A549 (cell line): ENCODE data around the gene ALG8. TPM values are rescaled to one million over a fixed set of nuclear protein-coding genes. Genes with fewer than 3 reads are reported as not detected.

Source experiments
- ATAC-seq, 2 experiments: fragments of 200-7000 bp in 1 of 2; fragments of >200 bp in 1 of 2; cut with Nextera tagmentation in 1 of 2; cut with Tn5 transposase in 1 of 2; 3 replicates each; pipeline versions ENCODE4 v1.8.0 to v1.9.1; 2018 to 2020; ENCODE audit warnings: mild to moderate bottlenecking in 1 of 2, moderate library complexity in 1 of 2
- CTCF ChIA-PET: fragments of 300-600 bp; sonication (Branson Sonifier 250); formaldehyde crosslinking; extraction: SDS; loops from one replicate; lab custom pipeline; 2021; ENCODE audit warnings: antibody characterized with exemption, inconsistent platforms; lab: Yijun Ruan, JAX
- POLR2A ChIA-PET: fragments of 350-600 bp; formaldehyde crosslinking; extraction: SDS; loops from one replicate; lab custom pipeline; 2021; ENCODE audit warnings: antibody characterized with exemption, inconsistent platforms; lab: Yijun Ruan, JAX
- DNase-seq, 2 experiments: peaks; one replicate each; pipeline versions ENCODE4 v3.0.0 to v3.0.0-alpha.2; 2011 to 2016; ENCODE audit warnings: low read depth in 1 of 2, low spot score in 1 of 2
- FAIRE-seq: peaks from 2 replicates; lab custom pipeline; 2011; peaks lifted over from hg19 to GRCh38; lab: Jason Lieb, UNC
- H3K27ac ChIP-seq, 2 experiments: fragments of >200 bp; sonication (Bioruptor Twin); formaldehyde crosslinking; 3 replicates each; pipeline ENCODE4 v1.5.1; 2016 to 2017
- H3K4me1 ChIP-seq: fragments of >200 bp; sonication (Bioruptor Twin); formaldehyde crosslinking; 3 replicates; pipeline ENCODE4 v1.6.1; 2016
- H3K4me2 ChIP-seq: fragments of >200 bp; sonication (Bioruptor Twin); formaldehyde crosslinking; 3 replicates; pipeline ENCODE4 v1.6.1; 2016
- H3K4me3 ChIP-seq: fragments of >200 bp; sonication (Bioruptor Twin); formaldehyde crosslinking; 3 replicates; pipeline ENCODE4 v1.5.1; 2016
- H3K9me3 ChIP-seq: fragments of >200 bp; sonication (Bioruptor Twin); formaldehyde crosslinking; 3 replicates; pipeline ENCODE4 v1.6.1; 2016
- BHLHE40 ChIP-seq: IDR thresholded peaks from 2 replicates; pipeline ENCODE4 v1.6.1; 2012; ENCODE audit warnings: low read depth, low read length, inconsistent platforms
- CBX8 ChIP-seq: fragments of 200-600 bp; sonication (generic); IDR thresholded peaks from 2 replicates; pipeline ENCODE4 v1.6.1; 2016
- FOSB ChIP-seq: fragments of 250-450 bp; sonication (Bioruptor Pico); IDR thresholded peaks from 2 replicates; pipeline ENCODE4 v1.5.0; 2020; ENCODE audit warnings: mild to moderate bottlenecking, moderate library complexity
- FOXS1 ChIP-seq: fragments of 250-450 bp; sonication (Bioruptor Pico); IDR thresholded peaks from 2 replicates; pipeline ENCODE4 v1.5.0; 2020; ENCODE audit warnings: mild to moderate bottlenecking, moderate library complexity
- HEYL ChIP-seq: fragments of 250-450 bp; sonication (Bioruptor Pico); IDR thresholded peaks from 2 replicates; pipeline ENCODE4 v1.8.0; 2021; ENCODE audit warnings: mild to moderate bottlenecking, moderate library complexity
- HOXB13 ChIP-seq: fragments of 250-450 bp; sonication (Bioruptor Pico); IDR thresholded peaks from 2 replicates; pipeline ENCODE4 v1.5.0; 2020; ENCODE audit warnings: low read depth, mild to moderate bottlenecking, moderate library complexity
- HOXB5 ChIP-seq: fragments of 250-450 bp; sonication (Bioruptor Pico); IDR thresholded peaks from 2 replicates; pipeline ENCODE4 v1.5.0; 2020; ENCODE audit warnings: mild to moderate bottlenecking, moderate library complexity
- JUN ChIP-seq, 2 experiments: fragments of >200 bp; sonication (Bioruptor Twin); formaldehyde crosslinking; IDR thresholded peaks; 2 replicates in 1 of 2; 3 replicates in 1 of 2; pipeline ENCODE4 v1.6.1; 2016 to 2017
- JUNB ChIP-seq: fragments of >200 bp; sonication (Bioruptor Twin); formaldehyde crosslinking; IDR thresholded peaks from 2 replicates; pipeline ENCODE4 v1.6.1; 2016
- KDM1A ChIP-seq: fragments of 200-600 bp; sonication (generic); IDR thresholded peaks from 2 replicates; pipeline ENCODE4 v1.6.1; 2016; ENCODE audit warnings: low read depth, mild to moderate bottlenecking
- PHF8 ChIP-seq: fragments of 200-600 bp; sonication (generic); IDR thresholded peaks from 2 replicates; pipeline ENCODE4 v1.6.1; 2016; ENCODE audit warnings: low read depth, mild to moderate bottlenecking, antibody characterized with exemption, moderate library complexity, borderline replicate concordance
- POLR2A ChIP-seq: IDR thresholded peaks from 2 replicates; pipeline ENCODE4 v1.6.1; 2012; ENCODE audit warnings: mild to moderate bottlenecking, low read length
- POLR2AphosphoS2 ChIP-seq: conservative IDR thresholded peaks from 2 replicates; pipeline ENCODE4 v1.6.1; 2012; ENCODE audit warnings: low read length, improper control_type of control experiment, inconsistent platforms
- RCOR1 ChIP-seq: fragments of 150-350 bp; IDR thresholded peaks from 2 replicates; pipeline ENCODE4 v1.6.1; 2014; ENCODE audit warnings: antibody characterized with exemption, low read length, low read depth
- RNF2 ChIP-seq: fragments of 200-600 bp; sonication (generic); IDR thresholded peaks from 2 replicates; pipeline ENCODE4 v1.6.1; 2016; ENCODE audit warnings: low read depth, mild to moderate bottlenecking, antibody characterized with exemption, moderate library complexity, borderline replicate concordance
- TP53 ChIP-seq: fragments of 250-450 bp; sonication (Bioruptor Pico); IDR thresholded peaks from 2 replicates; pipeline ENCODE4 v1.5.0; 2021; ENCODE audit warnings: mild to moderate bottlenecking, moderate library complexity
- WGBS: methylation state at CpG from one replicate; pipeline ENCODE4 v1.1.6; 2017; ENCODE audit errors: missing lambda C conversion rate; 5-methylcytosine and 5-hydroxymethylcytosine counted together
- polyA plus RNA-seq, 4 experiments: library from polyadenylated mRNA; depleted of rRNA in 3 of 4; stranded (reverse); fragments of >200 nt; fragmentation: RNase III in 1 of 4; extraction: RNeasy Plus Mini Kit Qiagen cat#74134 plus additional on column Dnase treatment in 1 of 4; gene quantifications; 2 replicates in 3 of 4; 3 replicates in 1 of 4; pipeline ENCODE4 v1.2.3, GENCODE V29; 2011 to 2017
- TF ChIP-seq, protein P1 (sequence below): fragments of 250-450 bp; sonication (Bioruptor Pico); IDR thresholded peaks from 2 replicates; pipeline ENCODE4 v1.5.0; 2021; ENCODE audit warnings: mild to moderate bottlenecking, moderate library complexity, borderline replicate concordance
- TF ChIP-seq, protein P2 (sequence below): IDR thresholded peaks from 2 replicates; pipeline ENCODE4 v1.6.1; 2012
- TF ChIP-seq, protein P3 (sequence below): IDR thresholded peaks from 2 replicates; pipeline ENCODE4 v1.6.1; 2012; ENCODE audit warnings: low read depth, borderline replicate concordance
- TF ChIP-seq, protein P4 (sequence below): fragments of >200 bp; sonication (Bioruptor Twin); formaldehyde crosslinking; IDR thresholded peaks from 3 replicates; pipeline ENCODE4 v1.6.1; 2016

The ALG8 gene
- polyA plus RNA-seq, 2 of the 4 experiments (the other 2 are of a cell fraction): 59.0 to 159 TPM

DNA sequence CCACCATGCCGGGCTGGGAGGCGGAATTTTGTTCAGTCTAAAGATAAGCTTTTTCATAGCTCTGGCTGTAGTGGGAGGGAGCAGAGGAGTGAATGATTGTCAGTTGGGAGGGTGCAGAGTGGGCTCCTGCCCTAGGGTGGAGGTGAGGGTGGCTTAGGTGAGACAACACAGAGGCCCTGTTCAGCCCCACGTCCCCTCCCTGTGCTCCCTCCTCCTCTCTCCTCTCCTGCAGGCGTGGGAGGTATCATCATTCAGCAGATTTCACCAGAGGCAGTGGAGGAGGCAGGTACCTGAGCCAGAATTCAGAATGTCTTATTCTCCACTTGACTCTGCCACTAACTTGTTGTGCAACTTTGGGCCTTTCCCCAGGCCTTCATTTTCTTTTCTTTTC, 77.5 kb downstream of the ALG8 start (continued):
- TF ChIP-seq, protein P1, sequence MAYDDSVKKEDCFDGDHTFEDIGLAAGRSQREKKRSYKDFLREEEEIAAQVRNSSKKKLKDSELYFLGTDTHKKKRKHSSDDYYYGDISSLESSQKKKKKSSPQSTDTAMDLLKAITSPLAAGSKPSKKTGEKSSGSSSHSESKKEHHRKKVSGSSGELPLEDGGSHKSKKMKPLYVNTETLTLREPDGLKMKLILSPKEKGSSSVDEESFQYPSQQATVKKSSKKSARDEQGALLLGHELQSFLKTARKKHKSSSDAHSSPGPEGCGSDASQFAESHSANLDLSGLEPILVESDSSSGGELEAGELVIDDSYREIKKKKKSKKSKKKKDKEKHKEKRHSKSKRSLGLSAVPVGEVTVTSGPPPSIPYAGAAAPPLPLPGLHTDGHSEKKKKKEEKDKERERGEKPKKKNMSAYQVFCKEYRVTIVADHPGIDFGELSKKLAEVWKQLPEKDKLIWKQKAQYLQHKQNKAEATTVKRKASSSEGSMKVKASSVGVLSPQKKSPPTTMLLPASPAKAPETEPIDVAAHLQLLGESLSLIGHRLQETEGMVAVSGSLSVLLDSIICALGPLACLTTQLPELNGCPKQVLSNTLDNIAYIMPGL (CRISPR knock-in tag): no peak

DNA sequence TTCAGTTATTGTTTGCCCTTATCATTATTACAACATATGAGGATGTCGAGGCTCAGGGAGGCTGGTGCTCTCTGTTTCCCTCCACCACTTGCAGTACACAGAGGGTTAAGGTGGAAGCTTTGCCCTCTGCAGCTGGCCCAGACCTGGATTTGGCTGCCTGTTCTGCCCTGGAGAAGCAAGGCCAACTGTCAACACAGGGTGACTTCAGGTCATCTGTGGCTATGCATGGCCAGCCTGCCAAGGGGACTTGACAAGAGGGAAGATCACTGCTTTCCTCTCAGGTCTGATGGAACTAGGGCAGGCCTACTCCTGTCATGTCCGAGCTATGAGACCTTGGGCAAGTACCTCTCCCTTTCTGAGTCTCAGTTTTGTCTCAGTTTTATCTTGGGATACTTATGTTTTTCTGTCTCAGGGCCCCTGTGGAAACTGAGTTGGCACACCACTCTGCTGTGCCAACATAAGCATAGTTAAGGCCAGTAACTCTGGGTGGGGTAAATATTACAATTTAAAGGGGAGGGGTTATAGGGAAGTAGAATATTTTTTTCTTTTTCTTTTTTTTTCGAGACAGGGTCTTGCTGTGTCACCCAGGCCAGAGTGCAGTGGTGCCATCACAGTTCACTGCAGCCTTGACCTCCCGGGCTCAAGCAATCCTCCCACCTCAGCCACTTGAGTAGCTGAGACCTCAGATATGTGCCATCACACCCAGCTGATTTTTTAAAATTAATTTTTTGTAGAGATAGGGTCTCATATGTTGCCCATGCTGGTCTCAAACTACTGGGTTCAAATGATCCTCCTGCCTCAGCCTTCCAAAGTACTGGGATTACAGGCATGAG, 78.1 kb downstream of the ALG8 start:
- peak; percentile 34 to 40; a peak in 3 of 6 replicates for ATAC-seq
- Histone ChIP-seq H3K27ac (no peak overlapping the region), H3K4me1 (no peaks in the 10 kb centered on the region), H3K4me3 (no peak overlapping the region)
- no peak for FAIRE-seq
- CTCF ChIA-PET: interaction anchor here (3.6 kb wide), 1 partner anchor 15 kb away, joined by 19 read pairs; no protein-coding TSS in a partner anchor
- TF ChIP-seq FOXS1 (CRISPR knock-in tag) (no peak), POLR2AphosphoS2 (no peak), TP53 (CRISPR knock-in tag) (no peak), POLR2A (no peak), JUN (IDR thresholded peaks at IDR 0.05) (no peak), RCOR1 (no peak), KDM1A (no peak), HOXB13 (CRISPR knock-in tag) (no peak), HOXB5 (CRISPR knock-in tag) (no peak), PHF8 (no peak), BHLHE40 (no peak), CBX8 (no peak), JUNB (no peak), RNF2 (no peak), FOSB (CRISPR knock-in tag) (no peak), HEYL (no peak)
- TF ChIP-seq, protein P2, sequence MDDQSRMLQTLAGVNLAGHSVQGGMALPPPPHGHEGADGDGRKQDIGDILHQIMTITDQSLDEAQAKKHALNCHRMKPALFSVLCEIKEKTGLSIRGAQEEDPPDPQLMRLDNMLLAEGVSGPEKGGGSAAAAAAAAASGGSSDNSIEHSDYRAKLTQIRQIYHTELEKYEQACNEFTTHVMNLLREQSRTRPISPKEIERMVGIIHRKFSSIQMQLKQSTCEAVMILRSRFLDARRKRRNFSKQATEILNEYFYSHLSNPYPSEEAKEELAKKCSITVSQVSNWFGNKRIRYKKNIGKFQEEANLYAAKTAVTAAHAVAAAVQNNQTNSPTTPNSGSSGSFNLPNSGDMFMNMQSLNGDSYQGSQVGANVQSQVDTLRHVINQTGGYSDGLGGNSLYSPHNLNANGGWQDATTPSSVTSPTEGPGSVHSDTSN: no peak
- TF ChIP-seq, protein P1 (CRISPR knock-in tag): no peak
- TF ChIP-seq, protein P3, sequence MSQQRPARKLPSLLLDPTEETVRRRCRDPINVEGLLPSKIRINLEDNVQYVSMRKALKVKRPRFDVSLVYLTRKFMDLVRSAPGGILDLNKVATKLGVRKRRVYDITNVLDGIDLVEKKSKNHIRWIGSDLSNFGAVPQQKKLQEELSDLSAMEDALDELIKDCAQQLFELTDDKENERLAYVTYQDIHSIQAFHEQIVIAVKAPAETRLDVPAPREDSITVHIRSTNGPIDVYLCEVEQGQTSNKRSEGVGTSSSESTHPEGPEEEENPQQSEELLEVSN: no peak
- TF ChIP-seq, protein P4, sequence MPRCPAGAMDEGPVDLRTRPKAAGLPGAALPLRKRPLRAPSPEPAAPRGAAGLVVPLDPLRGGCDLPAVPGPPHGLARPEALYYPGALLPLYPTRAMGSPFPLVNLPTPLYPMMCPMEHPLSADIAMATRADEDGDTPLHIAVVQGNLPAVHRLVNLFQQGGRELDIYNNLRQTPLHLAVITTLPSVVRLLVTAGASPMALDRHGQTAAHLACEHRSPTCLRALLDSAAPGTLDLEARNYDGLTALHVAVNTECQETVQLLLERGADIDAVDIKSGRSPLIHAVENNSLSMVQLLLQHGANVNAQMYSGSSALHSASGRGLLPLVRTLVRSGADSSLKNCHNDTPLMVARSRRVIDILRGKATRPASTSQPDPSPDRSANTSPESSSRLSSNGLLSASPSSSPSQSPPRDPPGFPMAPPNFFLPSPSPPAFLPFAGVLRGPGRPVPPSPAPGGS: no peak
- TF ChIP-seq, all 56 proteins: peak for 0
- WGBS: 59% methylated on average over 4 of the region's 4 CpGs
- POLR2A ChIA-PET: no interaction called here
- Histone ChIP-seq H3K9me3 (no peaks in the 10 kb centered on the region), H3K4me2 (no peak overlapping the region)
- DNase-seq: no peak
